ENCODE measurements around the gene AKR1C4. TPM values are rescaled to one million over a fixed set of nuclear protein-coding genes. Genes with fewer than 3 reads are reported as not detected.

Gene AKR1C4
- total RNA-seq, 2 experiments from 2014 or later = not detected

- Mint-ChIP-seq H3K36me3 (ENCODE audit: low read depth) (peaks cover 7% of the 10 kb centered on the region), H3K27ac (no peak overlapping the region), H3K9me3 (peaks cover 12% of the 10 kb centered on the region), H3K27me3 (no peaks in the 10 kb centered on the region), H3K4me3 (no peak overlapping the region), H3K4me1 (ENCODE audit: low read depth) (no peaks in the 10 kb centered on the region)
- CTCF ChIA-PET = no interaction called here
- intact Hi-C loops (cut with micrococcal nuclease) = no loop called here
- POLR2A ChIA-PET = no interaction called here
- ATAC-seq (no peak), DNase-seq (no peak)
- TF ChIP-seq CTCF (IDR thresholded peaks at IDR 0.05) = no peak
These were observed 70.2 kb downstream of the AKR1C4 start for GRCh38 chr10:5266804-5267203.

- Mint-ChIP-seq H3K4me3 (no peak overlapping the region), H3K27ac (no peak overlapping the region), H3K36me3 (ENCODE audit: low read depth) (peaks cover 7% of the 10 kb centered on the region), H3K27me3 (no peaks in the 10 kb centered on the region), H3K9me3 (peaks cover 12% of the 10 kb centered on the region), H3K4me1 (ENCODE audit: low read depth) (peaks cover 3% of the 10 kb centered on the region)
- intact Hi-C loops (cut with micrococcal nuclease) = no loop called here
- no peak for TF ChIP-seq CTCF (IDR thresholded peaks at IDR 0.05)
- CTCF ChIA-PET = interaction anchor here (0.7 kb wide), 1 partner anchor 41 kb away, joined by 3 read pairs; no protein-coding TSS in a partner anchor
- POLR2A ChIA-PET = no interaction called here
- no peak for DNase-seq
- ATAC-seq = no peak
These were observed 71.6 kb downstream of the AKR1C4 start for GRCh38 chr10:5268234-5268633.

Other genes with a start within 250 kb of the AKR1C4 start
- under 1 TPM; 0.45 to 0.56 TPM for gene AKR1C1, start 233.4 kb upstream of the AKR1C4 start, total RNA-seq
- not detected for gene AKR1C2, start 193.0 kb upstream of the AKR1C4 start, total RNA-seq
- gene AKR1C3, start 102.4 kb upstream of the AKR1C4 start, total RNA-seq = under 1 TPM in 1 of 2 experiments, not detected in 1; 0.29 TPM
- not detected for gene AKR1C8, start 11.7 kb upstream of the AKR1C4 start, total RNA-seq
- gene UCN3, start 168.1 kb downstream of the AKR1C4 start, total RNA-seq = not detected
- gene TUBAL3, start 208.0 kb downstream of the AKR1C4 start, total RNA-seq = not detected
- gene NET1, start 215.7 kb downstream of the AKR1C4 start, total RNA-seq = 10 to 100 TPM; 20.5 to 21.6 TPM